Astrocyte (in vitro differentiated cells and primary cell): ENCODE data around the gene GASK1B. TPM values are rescaled to one million over a fixed set of nuclear protein-coding genes. Genes with fewer than 3 reads are reported as not detected.

Source experiments
- DNase-seq: peaks from one replicate; pipeline ENCODE4 v3.0.0-alpha.2; 2010; ENCODE audit warnings: low read depth
- FAIRE-seq: peaks from 2 replicates; lab custom pipeline; 2011; peaks lifted over from hg19 to GRCh38; lab: Jason Lieb, UNC
- H2AFZ ChIP-seq: 2 replicates; pipeline ENCODE4 v1.6.0; 2012; ENCODE audit warnings: low read depth, low read length, inconsistent platforms
- H3K27ac ChIP-seq: 2 replicates; pipeline ENCODE4 v1.5.1; 2011; ENCODE audit warnings: low read depth, low read length, inconsistent platforms
- H3K27me3 ChIP-seq: 2 replicates; pipeline ENCODE4 v1.6.0; 2011; ENCODE audit warnings: low read length, inconsistent platforms; ENCODE audit not compliant: insufficient read depth
- H3K36me3 ChIP-seq: 2 replicates; pipeline ENCODE4 v1.5.1; 2011; ENCODE audit warnings: low read length, inconsistent platforms; ENCODE audit not compliant: insufficient read depth
- H3K4me1 ChIP-seq: 2 replicates; pipeline ENCODE4 v1.5.1; 2011; ENCODE audit warnings: low read length, inconsistent platforms; ENCODE audit not compliant: insufficient read depth
- H3K4me2 ChIP-seq: 2 replicates; pipeline ENCODE4 v1.6.0; 2012; ENCODE audit warnings: low read length, inconsistent platforms
- H3K4me3 ChIP-seq: 2 replicates; pipeline ENCODE4 v1.5.1; 2011; ENCODE audit warnings: low read depth, mild to moderate bottlenecking, low read length, inconsistent platforms; ENCODE audit not compliant: insufficient read depth
- H3K79me2 ChIP-seq: 2 replicates; pipeline ENCODE4 v1.6.0; 2012; ENCODE audit warnings: mild to moderate bottlenecking, low read length, inconsistent platforms; ENCODE audit not compliant: insufficient read depth
- H3K9ac ChIP-seq: 2 replicates; pipeline ENCODE4 v1.6.0; 2012; ENCODE audit warnings: mild to moderate bottlenecking, low read length, inconsistent platforms
- H3K9me3 ChIP-seq: 2 replicates; pipeline ENCODE4 v1.5.1; 2012; ENCODE audit warnings: low read depth, mild to moderate bottlenecking, low read length, inconsistent platforms; ENCODE audit not compliant: insufficient read depth
- H4K20me1 ChIP-seq: 2 replicates; pipeline ENCODE4 v1.6.0; 2012; ENCODE audit warnings: low read length, inconsistent platforms; ENCODE audit not compliant: insufficient read depth
- H3K27ac Mint-ChIP-seq: one replicate; pipeline ENCODE4 v1.8.0; 2021; ENCODE audit warnings: mild to moderate bottlenecking, mixed read lengths; ENCODE audit not compliant: unreplicated experiment
- H3K27me3 Mint-ChIP-seq: one replicate; pipeline ENCODE4 v1.8.0; 2021; ENCODE audit warnings: low read depth, mixed read lengths; ENCODE audit not compliant: unreplicated experiment
- H3K36me3 Mint-ChIP-seq: one replicate; pipeline ENCODE4 v1.8.0; 2021; ENCODE audit warnings: low read depth, mixed read lengths; ENCODE audit not compliant: unreplicated experiment
- H3K4me1 Mint-ChIP-seq: one replicate; pipeline ENCODE4 v1.8.0; 2021; ENCODE audit warnings: low read depth, mixed read lengths; ENCODE audit not compliant: unreplicated experiment
- H3K4me3 Mint-ChIP-seq: one replicate; pipeline ENCODE4 v1.8.0; 2021; ENCODE audit warnings: mild to moderate bottlenecking, moderate library complexity, mixed read lengths; ENCODE audit not compliant: unreplicated experiment
- H3K9me3 Mint-ChIP-seq: one replicate; pipeline ENCODE4 v1.8.0; 2021; ENCODE audit warnings: mild to moderate bottlenecking, mixed read lengths; ENCODE audit not compliant: unreplicated experiment
- EZH2 ChIP-seq: IDR thresholded peaks from 2 replicates; pipeline ENCODE4 v1.6.1; 2012; ENCODE audit warnings: mild to moderate bottlenecking, low read length, inconsistent platforms; ENCODE audit not compliant: insufficient read depth
- total RNA-seq: library from RNA; stranded (reverse); gene quantifications from 2 replicates; pipeline ENCODE4 v1.2.1, GENCODE V29; 2021
- TF ChIP-seq, protein P1 (sequence below): IDR thresholded peaks from 2 replicates; pipeline ENCODE4 v1.5.1; 2011; ENCODE audit warnings: low read depth, mild to moderate bottlenecking, inconsistent platforms, low read length, moderate library complexity; ENCODE audit not compliant: insufficient read depth

Gene GASK1B
- total RNA-seq, 1 donor from 2014 or later: 34.2 TPM

DNA sequence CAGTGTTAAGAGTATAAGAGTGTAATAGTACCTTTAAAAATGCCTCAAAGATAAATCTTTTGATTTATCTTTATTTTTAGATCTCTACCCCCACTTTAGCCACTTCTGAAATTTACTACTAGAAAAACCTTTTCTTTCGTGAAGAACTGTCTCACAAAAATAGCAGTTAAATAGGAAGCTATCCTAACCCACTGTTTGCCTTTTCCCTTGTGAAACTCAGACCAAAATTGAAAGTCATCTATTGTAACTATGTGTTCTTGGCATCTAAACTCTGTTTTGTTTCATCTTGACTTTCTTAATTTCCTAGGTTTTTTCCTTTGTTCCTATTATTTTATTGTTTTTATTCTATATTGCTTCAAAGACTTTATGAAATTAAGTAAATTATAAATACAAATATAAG is 29.7 kb upstream of the GASK1B start:
- Mint-ChIP-seq H3K9me3 (no peaks in the 10 kb centered on the region), H3K4me3 (no peak overlapping the region), H3K27me3 (no peaks in the 10 kb centered on the region), H3K4me1 (peaks cover 9% of the 10 kb centered on the region), H3K27ac (no peak overlapping the region), H3K36me3 (peaks cover 2% of the 10 kb centered on the region)
- Histone ChIP-seq H3K9ac (no peak overlapping the region), H3K9me3 (no peaks in the 10 kb centered on the region), H3K4me2 (no peak overlapping the region), H4K20me1 (no peaks in the 10 kb centered on the region), H3K4me3 (no peak overlapping the region), H3K4me1 (no peaks in the 10 kb centered on the region), H3K36me3 (no peaks in the 10 kb centered on the region), H2AFZ (no peak overlapping the region), H3K79me2 (no peaks in the 10 kb centered on the region), H3K27ac (no peak overlapping the region), H3K27me3 (no peaks in the 10 kb centered on the region)
- no peak for TF ChIP-seq EZH2
- TF ChIP-seq, protein P1, sequence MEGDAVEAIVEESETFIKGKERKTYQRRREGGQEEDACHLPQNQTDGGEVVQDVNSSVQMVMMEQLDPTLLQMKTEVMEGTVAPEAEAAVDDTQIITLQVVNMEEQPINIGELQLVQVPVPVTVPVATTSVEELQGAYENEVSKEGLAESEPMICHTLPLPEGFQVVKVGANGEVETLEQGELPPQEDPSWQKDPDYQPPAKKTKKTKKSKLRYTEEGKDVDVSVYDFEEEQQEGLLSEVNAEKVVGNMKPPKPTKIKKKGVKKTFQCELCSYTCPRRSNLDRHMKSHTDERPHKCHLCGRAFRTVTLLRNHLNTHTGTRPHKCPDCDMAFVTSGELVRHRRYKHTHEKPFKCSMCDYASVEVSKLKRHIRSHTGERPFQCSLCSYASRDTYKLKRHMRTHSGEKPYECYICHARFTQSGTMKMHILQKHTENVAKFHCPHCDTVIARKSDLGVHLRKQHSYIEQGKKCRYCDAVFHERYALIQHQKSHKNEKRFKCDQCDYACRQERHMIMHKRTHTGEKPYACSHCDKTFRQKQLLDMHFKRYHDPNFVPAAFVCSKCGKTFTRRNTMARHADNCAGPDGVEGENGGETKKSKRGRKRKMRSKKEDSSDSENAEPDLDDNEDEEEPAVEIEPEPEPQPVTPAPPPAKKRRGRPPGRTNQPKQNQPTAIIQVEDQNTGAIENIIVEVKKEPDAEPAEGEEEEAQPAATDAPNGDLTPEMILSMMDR: no peak
- FAIRE-seq: no peak
- no peak for DNase-seq

DNA sequence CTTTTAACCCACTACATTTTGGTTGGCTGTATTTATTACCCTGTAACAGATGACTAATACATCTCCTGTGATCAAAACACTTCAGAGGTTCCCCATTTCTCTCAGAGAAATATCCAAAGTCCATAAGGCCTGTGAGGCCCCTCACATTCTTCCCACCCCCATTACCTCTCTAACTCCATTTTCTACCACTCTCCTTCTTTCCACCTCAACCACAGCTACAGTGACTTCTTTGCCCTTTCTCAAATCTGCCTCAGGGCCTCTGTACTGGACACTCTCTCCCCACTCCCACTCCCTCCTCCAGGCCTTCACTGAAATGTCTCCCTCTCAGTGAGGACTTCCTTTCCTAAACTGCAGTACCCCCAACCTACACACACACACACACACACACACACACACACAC is 29.1 kb upstream of the GASK1B start:
- Histone ChIP-seq H3K9ac (no peak overlapping the region), H3K79me2 (no peaks in the 10 kb centered on the region), H3K9me3 (no peaks in the 10 kb centered on the region), H3K36me3 (no peaks in the 10 kb centered on the region), H3K4me2 (no peak overlapping the region), H4K20me1 (no peaks in the 10 kb centered on the region), H3K4me3 (no peak overlapping the region), H3K4me1 (no peaks in the 10 kb centered on the region), H3K27ac (no peak overlapping the region), H2AFZ (no peak overlapping the region), H3K27me3 (no peaks in the 10 kb centered on the region)
- Mint-ChIP-seq H3K9me3 (no peaks in the 10 kb centered on the region), H3K27me3 (no peaks in the 10 kb centered on the region), H3K27ac (no peak overlapping the region), H3K36me3 (peaks cover 2% of the 10 kb centered on the region), H3K4me3 (no peak overlapping the region), H3K4me1 (peaks cover 9% of the 10 kb centered on the region)
- FAIRE-seq (no peak), DNase-seq (no peak)
- TF ChIP-seq, protein P1: no peak
- no peak for TF ChIP-seq EZH2

DNA sequence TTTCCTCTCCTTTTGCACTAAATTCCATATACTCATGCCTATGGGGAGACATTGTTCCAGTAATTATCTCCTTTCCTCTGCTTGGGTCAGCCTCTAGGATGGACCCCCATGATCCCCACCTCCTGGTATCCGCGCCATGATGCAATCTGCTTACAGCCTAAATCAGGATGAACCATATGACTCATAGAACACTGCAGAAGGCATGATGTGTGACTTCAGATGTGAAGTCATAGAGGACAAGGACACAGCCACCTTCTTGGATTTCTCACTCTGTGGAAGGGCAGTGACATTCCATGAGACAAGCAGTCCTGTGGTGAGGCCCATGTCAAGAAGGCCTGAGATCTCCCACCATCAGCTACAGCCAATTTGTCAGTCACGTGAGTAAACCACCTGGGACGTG is 28.5 kb upstream of the GASK1B start:
- H3K27me3 ChIP-seq: no peaks in the 10 kb centered on the region
- no peak for FAIRE-seq

More for the DNA sequence above, 28.5 kb upstream of the GASK1B start:
- DNase-seq: no peak
- Histone ChIP-seq H3K9ac (no peak overlapping the region), H2AFZ (no peak overlapping the region), H3K4me1 (no peaks in the 10 kb centered on the region), H3K4me3 (no peak overlapping the region), H3K27ac (no peak overlapping the region), H3K4me2 (no peak overlapping the region), H3K9me3 (no peaks in the 10 kb centered on the region), H3K36me3 (no peaks in the 10 kb centered on the region), H3K79me2 (no peaks in the 10 kb centered on the region), H4K20me1 (no peaks in the 10 kb centered on the region)
- Mint-ChIP-seq H3K4me3 (no peak overlapping the region), H3K27me3 (no peaks in the 10 kb centered on the region), H3K36me3 (peaks cover 2% of the 10 kb centered on the region), H3K4me1 (peaks cover 9% of the 10 kb centered on the region), H3K9me3 (no peaks in the 10 kb centered on the region), H3K27ac (peak overlapping the region; percentile 15)
- TF ChIP-seq, protein P1: no peak
- TF ChIP-seq EZH2: no peak
